Activated B cell treated with CpG ODN at 0.5 μM for 24 hours (primary cell): ENCODE data around the gene CCDC182. TPM values are rescaled to one million over a fixed set of nuclear protein-coding genes. Genes with fewer than 3 reads are reported as not detected.
A peak's percentile ranks its signal among the peaks of the same experiment; 100 is the strongest.

Source experiments
- ATAC-seq: fragments of 200-7000 bp; cut with Tn5 transposase; one replicate; pipeline ENCODE4 v1.10.0; 2021; ENCODE audit warnings: low read depth, mild to moderate bottlenecking, moderate library complexity
- CTCF ChIA-PET: fragments of 350-600 bp; sonication (Branson Sonifier 250); formaldehyde crosslinking; loops from one replicate; lab custom pipeline; 2021; ENCODE audit warnings: antibody characterized with exemption; lab: Charles Lee
- POLR2A ChIA-PET: fragments of 350-600 bp; sonication (Branson Sonifier 250); formaldehyde crosslinking; loops from one replicate; lab custom pipeline; 2021; ENCODE audit warnings: antibody characterized with exemption; lab: Charles Lee
- DNase-seq: peaks from one replicate; pipeline ENCODE4 v3.0.0; 2022
- H3K27ac Mint-ChIP-seq: one replicate; pipeline ENCODE4 v1.8.0; 2020; ENCODE audit warnings: mixed read lengths
- H3K27me3 Mint-ChIP-seq: one replicate; pipeline ENCODE4 v1.8.0; 2021; ENCODE audit warnings: mixed read lengths
- H3K36me3 Mint-ChIP-seq: one replicate; pipeline ENCODE4 v1.8.0; 2021; ENCODE audit warnings: low read depth, mixed read lengths
- H3K4me1 Mint-ChIP-seq: one replicate; pipeline ENCODE4 v1.8.0; 2021; ENCODE audit warnings: mixed read lengths
- H3K4me3 Mint-ChIP-seq: one replicate; pipeline ENCODE4 v1.8.0; 2020; ENCODE audit warnings: mild to moderate bottlenecking, mixed read lengths
- H3K9me3 Mint-ChIP-seq: one replicate; pipeline ENCODE4 v1.8.0; 2020; ENCODE audit warnings: mixed read lengths
- intact Hi-C: fragments of 100-400 bp; cut with micrococcal nuclease; formaldehyde crosslinking; loops from one replicate; pipeline ENCODE4 v1.15.1; 2024
- total RNA-seq: library from RNA; stranded (reverse); gene quantifications from 2 replicates; pipeline ENCODE4 v1.2.3, GENCODE V29; 2022
- TF ChIP-seq, protein P1 (sequence below): fragments of 200-600 bp; IDR thresholded peaks from one replicate; pipeline ENCODE4 v1.8.0; 2022; ENCODE audit warnings: antibody characterized with exemption, mild to moderate bottlenecking

CCDC182 gene
- total RNA-seq, 1 donor from 2014 or later = not detected

DNA sequence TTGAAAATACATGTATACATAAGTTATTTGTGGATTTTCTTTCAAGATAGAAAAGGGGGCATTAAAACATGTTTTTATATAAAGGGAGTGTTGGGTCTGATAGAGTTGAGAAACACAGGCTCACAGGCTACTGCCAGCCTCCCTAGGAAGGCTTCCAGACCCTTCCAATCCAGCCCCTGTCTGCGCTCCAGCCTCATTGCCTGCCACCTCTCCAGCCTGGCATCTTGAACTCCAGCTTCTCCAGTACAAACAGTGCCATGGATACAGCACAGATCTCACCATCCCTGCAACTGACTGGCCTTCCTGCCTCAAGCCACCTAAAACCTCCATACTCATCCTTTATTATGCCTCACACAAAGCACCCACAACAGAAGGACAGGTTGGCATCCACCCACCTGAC is 40.7 kb downstream of the CCDC182 start:
- intact Hi-C loops = no loop called here
- peaks cover 3% of the 10 kb centered on the region for H3K4me1 Mint-ChIP-seq
- DNase-seq (no peak), ATAC-seq (no peak)
- H3K4me3 Mint-ChIP-seq = no peak overlapping the region
- ChIA-PET CTCF (no interaction called here), POLR2A (no interaction called here)
- H3K27me3 Mint-ChIP-seq = no peaks in the 10 kb centered on the region
- no peaks in the 10 kb centered on the region for H3K9me3 Mint-ChIP-seq
- no peak overlapping the region for H3K27ac Mint-ChIP-seq
- TF ChIP-seq, protein P1, sequence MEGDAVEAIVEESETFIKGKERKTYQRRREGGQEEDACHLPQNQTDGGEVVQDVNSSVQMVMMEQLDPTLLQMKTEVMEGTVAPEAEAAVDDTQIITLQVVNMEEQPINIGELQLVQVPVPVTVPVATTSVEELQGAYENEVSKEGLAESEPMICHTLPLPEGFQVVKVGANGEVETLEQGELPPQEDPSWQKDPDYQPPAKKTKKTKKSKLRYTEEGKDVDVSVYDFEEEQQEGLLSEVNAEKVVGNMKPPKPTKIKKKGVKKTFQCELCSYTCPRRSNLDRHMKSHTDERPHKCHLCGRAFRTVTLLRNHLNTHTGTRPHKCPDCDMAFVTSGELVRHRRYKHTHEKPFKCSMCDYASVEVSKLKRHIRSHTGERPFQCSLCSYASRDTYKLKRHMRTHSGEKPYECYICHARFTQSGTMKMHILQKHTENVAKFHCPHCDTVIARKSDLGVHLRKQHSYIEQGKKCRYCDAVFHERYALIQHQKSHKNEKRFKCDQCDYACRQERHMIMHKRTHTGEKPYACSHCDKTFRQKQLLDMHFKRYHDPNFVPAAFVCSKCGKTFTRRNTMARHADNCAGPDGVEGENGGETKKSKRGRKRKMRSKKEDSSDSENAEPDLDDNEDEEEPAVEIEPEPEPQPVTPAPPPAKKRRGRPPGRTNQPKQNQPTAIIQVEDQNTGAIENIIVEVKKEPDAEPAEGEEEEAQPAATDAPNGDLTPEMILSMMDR = no peak
- H3K36me3 Mint-ChIP-seq = no peaks in the 10 kb centered on the region

DNA sequence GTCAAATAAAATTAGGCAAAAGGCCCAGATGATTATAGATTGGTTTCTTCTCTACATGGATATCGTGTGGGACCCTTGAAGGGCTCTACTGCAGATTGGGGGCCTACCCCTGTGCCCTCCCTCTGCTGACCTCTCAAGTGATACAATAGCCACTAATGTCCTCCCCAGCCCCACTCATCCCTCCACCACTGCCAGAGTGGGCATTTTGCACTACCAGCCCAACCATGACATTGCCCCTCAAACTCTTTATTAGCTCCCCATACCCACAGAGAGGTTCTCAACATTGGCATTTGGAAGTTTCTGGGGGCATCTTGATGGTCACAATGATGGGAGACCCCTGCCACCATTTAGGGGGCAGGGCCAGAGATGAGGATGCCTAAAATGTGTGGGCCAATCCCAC is 41.8 kb downstream of the CCDC182 start:
- intact Hi-C loops = no loop called here
- Mint-ChIP-seq H3K4me3 (no peak overlapping the region), H3K27ac (no peak overlapping the region), H3K9me3 (no peaks in the 10 kb centered on the region), H3K36me3 (no peaks in the 10 kb centered on the region), H3K4me1 (peaks cover 7% of the 10 kb centered on the region), H3K27me3 (no peaks in the 10 kb centered on the region)
- TF ChIP-seq, protein P1 = no peak
- DNase-seq (no peak), ATAC-seq (no peak)
- ChIA-PET CTCF (no interaction called here), POLR2A (no interaction called here)

DNA sequence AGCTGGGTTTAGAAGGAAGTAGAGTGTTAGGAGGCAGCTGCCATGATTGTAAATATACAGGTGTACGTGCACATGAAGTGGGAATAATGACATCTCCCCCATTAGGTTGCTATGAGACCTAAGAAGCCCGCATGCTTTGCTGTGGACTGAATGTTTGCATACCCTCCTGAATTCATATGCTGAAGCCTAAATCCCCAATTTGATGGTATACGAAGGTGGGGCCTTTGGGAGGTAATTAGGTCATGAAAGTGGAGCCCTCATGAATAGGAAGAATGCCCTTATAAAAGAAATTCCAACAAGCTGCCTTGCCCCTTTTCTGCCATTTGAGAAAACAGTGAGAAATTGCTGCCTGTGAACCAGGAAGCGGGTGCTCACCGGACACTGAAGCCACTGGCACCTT is 44.0 kb downstream of the CCDC182 start:
- TF ChIP-seq, protein P1 = no peak
- H3K36me3 Mint-ChIP-seq = no peaks in the 10 kb centered on the region
- intact Hi-C loops = no loop called here
- POLR2A ChIA-PET = no interaction called here
- CTCF ChIA-PET = interaction anchor here (0.7 to 1.2 kb wide), 2 partner anchors 29 to 616 kb away, joined by 3 to 4 read pairs; no protein-coding TSS in a partner anchor
- peaks cover 8% of the 10 kb centered on the region for H3K4me1 Mint-ChIP-seq
- DNase-seq (no peak), ATAC-seq (no peak)
- H3K9me3 Mint-ChIP-seq = no peaks in the 10 kb centered on the region
- H3K27ac Mint-ChIP-seq = peak overlapping the region; percentile 25
- H3K4me3 Mint-ChIP-seq = no peak overlapping the region
- H3K27me3 Mint-ChIP-seq = no peaks in the 10 kb centered on the region

DNA sequence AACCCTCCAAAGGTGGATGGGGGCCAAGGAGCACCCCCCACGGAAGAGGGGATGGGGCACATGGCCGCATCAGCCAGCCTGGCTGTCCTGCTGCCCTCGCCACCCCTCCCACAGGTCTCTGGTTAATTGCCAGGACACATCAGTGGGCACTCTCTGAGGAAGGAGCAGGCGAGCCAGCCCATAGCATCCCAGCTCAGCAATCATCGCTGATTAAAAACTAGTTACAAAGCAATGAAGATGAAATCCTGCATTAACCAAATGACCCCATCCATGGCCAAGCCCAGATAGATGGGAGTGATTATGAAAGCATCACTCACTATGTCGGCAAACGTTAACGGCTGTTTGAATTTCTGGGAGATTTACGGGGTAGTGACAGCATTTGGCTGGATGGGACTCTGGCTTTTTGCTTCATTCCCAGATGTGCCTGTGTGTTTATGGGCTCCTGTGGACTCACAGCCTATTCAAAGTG is 45.3 kb downstream of the CCDC182 start:
- Mint-ChIP-seq H3K27me3 (no peaks in the 10 kb centered on the region), H3K9me3 (no peaks in the 10 kb centered on the region), H3K4me3 (no peak overlapping the region), H3K36me3 (no peaks in the 10 kb centered on the region), H3K27ac (no peak overlapping the region), H3K4me1 (peaks cover 9% of the 10 kb centered on the region)
- TF ChIP-seq, protein P1 = no peak
- intact Hi-C loops = no loop called here
- ChIA-PET CTCF (no interaction called here), POLR2A (no interaction called here)
- DNase-seq (no peak), ATAC-seq (no peak)

DNA sequence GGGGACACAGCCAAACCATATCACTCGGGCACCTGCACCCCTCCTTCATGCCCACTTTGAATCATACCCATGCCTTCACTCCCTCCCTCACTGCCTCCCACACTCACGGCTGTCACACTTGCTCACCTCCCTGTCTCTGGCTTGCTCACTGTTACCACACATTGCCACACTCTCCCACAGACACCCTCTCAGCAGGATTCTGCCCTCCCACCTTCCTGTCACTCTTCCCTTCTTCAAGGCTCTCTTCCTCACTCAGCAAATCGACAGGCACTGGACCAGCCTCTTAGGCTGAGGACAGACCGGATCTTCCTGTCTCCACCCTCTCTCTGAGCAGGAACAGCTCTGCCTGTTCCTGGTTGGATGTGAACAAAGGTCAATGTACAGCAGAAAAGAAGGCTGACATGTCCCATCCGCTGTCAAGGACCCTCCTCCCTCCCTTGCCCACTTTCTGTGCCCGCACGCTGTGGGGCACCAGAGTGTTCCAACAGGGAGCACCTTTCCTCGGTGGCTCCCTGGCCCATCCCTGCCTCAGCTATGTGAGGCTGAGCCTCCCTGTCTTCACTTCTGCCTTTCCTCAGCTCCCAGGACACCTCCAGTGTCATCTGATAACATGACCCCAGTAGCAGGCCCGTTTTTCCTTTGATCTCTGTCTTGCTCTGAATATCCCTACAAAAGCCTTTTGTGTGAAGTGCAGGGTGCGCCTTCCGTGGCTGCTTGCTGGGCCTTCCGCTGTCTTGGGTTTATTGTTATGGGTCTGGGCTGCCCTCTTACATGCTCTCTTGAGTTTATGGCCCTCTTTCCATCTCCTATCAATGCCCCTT is 47.0 kb downstream of the CCDC182 start:
- Mint-ChIP-seq H3K27me3 (no peaks in the 10 kb centered on the region), H3K4me1 (peaks cover 9% of the 10 kb centered on the region), H3K9me3 (peaks cover 3% of the 10 kb centered on the region), H3K36me3 (no peaks in the 10 kb centered on the region), H3K27ac (no peak overlapping the region), H3K4me3 (no peak overlapping the region)
- TF ChIP-seq, protein P1 = no peak
- intact Hi-C loops = no loop called here
- ChIA-PET CTCF (no interaction called here), POLR2A (no interaction called here)
- DNase-seq (no peak), ATAC-seq (peak; percentile 23)
